SK-N-SH (cell line): ENCODE measurements around the gene CDCP2. TPM values are rescaled to one million over a fixed set of nuclear protein-coding genes. Genes with fewer than 3 reads are reported as not detected.

Experiments
- CTCF ChIA-PET: fragments of 300-600, 350-600 bp; formaldehyde crosslinking; extraction: SDS; loops from one replicate; lab custom pipeline; 2021; lab: Yijun Ruan, JAX
- POLR2A ChIA-PET: fragments of 350-600 bp; sonication (Branson Sonifier 250); formaldehyde crosslinking; extraction: SDS; loops from one replicate; lab custom pipeline; 2020; ENCODE audit warnings: antibody characterized with exemption, inconsistent platforms; lab: Yijun Ruan, JAX
- DNase-seq: peaks from one replicate; pipeline ENCODE4 v3.0.0; 2012
- H2AFZ ChIP-seq: fragments of 200-600 bp; sonication (generic); 2 replicates; pipeline ENCODE4 v1.8.1; 2016; ENCODE audit warnings: antibody characterized with exemption, mild to moderate bottlenecking, low read depth
- H3F3A ChIP-seq: fragments of 200-600 bp; sonication (generic); replicated peaks from 2 replicates; pipeline ENCODE3; 2016; ENCODE audit warnings: antibody characterized with exemption, mild to moderate bottlenecking; ENCODE audit not compliant: insufficient read depth
- H3K27ac ChIP-seq, 2 experiments: fragments of 200-500 bp in 1 of 2; fragments of 200-600 bp in 1 of 2; sonication (Bioruptor generic) in 1 of 2; sonication (generic), shearing (Covaris generic) in 1 of 2; 2 replicates each; pipeline versions ENCODE4 v1.5.1 to v1.6.1; 2014 to 2016; ENCODE audit warnings: low read depth in 2 of 2, inconsistent platforms in 1 of 2, low read length in 1 of 2, mild to moderate bottlenecking in 1 of 2, mixed read lengths in 1 of 2
- H3K27me3 ChIP-seq: fragments of 200-600 bp; sonication (generic), shearing (Covaris generic); 2 replicates; pipeline ENCODE4 v1.6.1; 2016; ENCODE audit warnings: mixed run types; ENCODE audit not compliant: insufficient read depth
- H3K36me3 ChIP-seq, 2 experiments: fragments of 200-500 bp in 1 of 2; fragments of 200-600 bp in 1 of 2; sonication (Bioruptor generic) in 1 of 2; sonication (generic) in 1 of 2; replicated peaks in 1 of 2; 2 replicates each; pipeline versions ENCODE3 to v1.5.1; 2014 to 2016; ENCODE audit warnings: low read length in 1 of 2, mild to moderate bottlenecking in 1 of 2; ENCODE audit not compliant: insufficient read depth in 2 of 2, control insufficient read depth in 1 of 2
- H3K4me1 ChIP-seq, 2 experiments: fragments of 200-500 bp in 1 of 2; fragments of 200-600 bp in 1 of 2; sonication (Bioruptor generic) in 1 of 2; sonication (generic), shearing (Covaris generic) in 1 of 2; 2 replicates each; pipeline versions ENCODE4 v1.5.1 to v1.6.1; 2014 to 2016; ENCODE audit warnings: low read depth in 1 of 2, low read length in 1 of 2, mixed run types in 1 of 2; ENCODE audit not compliant: insufficient read depth in 2 of 2, control insufficient read depth in 1 of 2
- H3K4me2 ChIP-seq: fragments of 200-600 bp; sonication (generic), shearing (Covaris generic); 2 replicates; pipeline ENCODE4 v1.6.1; 2017; ENCODE audit warnings: mixed run types
- H3K4me3 ChIP-seq, 2 experiments: fragments of 200-500 bp in 1 of 2; fragments of 200-600 bp in 1 of 2; sonication (Bioruptor generic) in 1 of 2; sonication (generic), shearing (Covaris generic) in 1 of 2; 2 replicates each; pipeline versions ENCODE4 v1.5.1 to v1.8.1; 2014 to 2016; ENCODE audit warnings: low read depth in 2 of 2, inconsistent platforms in 1 of 2, low read length in 1 of 2, mild to moderate bottlenecking in 1 of 2, mixed read lengths in 1 of 2, moderate library complexity in 1 of 2
- H3K79me2 ChIP-seq: fragments of 200-600 bp; sonication (generic); 2 replicates; pipeline ENCODE4 v1.8.1; 2017; ENCODE audit warnings: mild to moderate bottlenecking; ENCODE audit not compliant: insufficient read depth
- H3K9ac ChIP-seq: fragments of 200-600 bp; sonication (generic); 2 replicates; pipeline ENCODE4 v1.6.1; 2017; ENCODE audit warnings: mixed run types
- H3K9me2 ChIP-seq: fragments of 200-600 bp; sonication (generic); 2 replicates; pipeline ENCODE4 v1.6.1; 2017; ENCODE audit warnings: mixed run types
- H3K9me3 ChIP-seq: fragments of 200-600 bp; sonication (generic); 2 replicates; pipeline ENCODE4 v1.6.1; 2017; ENCODE audit warnings: mixed run types, mild to moderate bottlenecking, moderate library complexity
- H4K20me1 ChIP-seq: fragments of 200-600 bp; sonication (generic); 2 replicates; pipeline ENCODE4 v1.6.1; 2017; ENCODE audit warnings: mild to moderate bottlenecking, mixed run types; ENCODE audit not compliant: insufficient read depth
- CTCF ChIP-seq: fragments of 200-600 bp; sonication (generic); IDR thresholded peaks from 2 replicates; pipeline ENCODE4 v1.6.1; 2017; ENCODE audit warnings: antibody characterized with exemption, mild to moderate bottlenecking, moderate library complexity
- IRF3 ChIP-seq: fragments of 150-350 bp; IDR thresholded peaks from 2 replicates; pipeline ENCODE4 v1.6.1; 2016; ENCODE audit warnings: mild to moderate bottlenecking, low read depth, low read length
- MEF2A ChIP-seq: IDR thresholded peaks from 2 replicates; pipeline ENCODE4 v1.4.0; 2012; ENCODE audit warnings: low read depth, borderline replicate concordance
- NRF1 ChIP-seq: IDR thresholded peaks from 2 replicates; pipeline ENCODE4 v1.6.1; 2012; ENCODE audit warnings: low read depth, mild to moderate bottlenecking, low read length
- POLR2AphosphoS5 ChIP-seq: IDR thresholded peaks from 2 replicates; pipeline ENCODE4 v1.6.1; 2012; ENCODE audit warnings: low read depth, low read length
- RAD21 ChIP-seq: IDR thresholded peaks from 2 replicates; pipeline ENCODE4 v1.6.1; 2012; ENCODE audit warnings: mild to moderate bottlenecking, low read length
- RCOR1 ChIP-seq: fragments of 150-350 bp; IDR thresholded peaks from 2 replicates; pipeline ENCODE4 v1.6.1; 2017; ENCODE audit warnings: antibody characterized with exemption, low read length
- REST ChIP-seq: IDR thresholded peaks from 2 replicates; pipeline ENCODE4 v1.6.1; 2012; ENCODE audit warnings: mild to moderate bottlenecking, low read depth, low read length, moderate library complexity
- RFX5 ChIP-seq: IDR thresholded peaks from 2 replicates; pipeline ENCODE4 v1.6.1; 2012; ENCODE audit warnings: mild to moderate bottlenecking, improper control_type of control experiment, low read length
- TAF1 ChIP-seq: IDR thresholded peaks from 2 replicates; pipeline ENCODE4 v1.6.1; 2012; ENCODE audit warnings: low read depth, mild to moderate bottlenecking, low read length, moderate library complexity, borderline replicate concordance
- TEAD4 ChIP-seq: IDR thresholded peaks from 2 replicates; pipeline ENCODE4 v1.4.0; 2012; ENCODE audit warnings: mild to moderate bottlenecking, borderline replicate concordance; ENCODE audit not compliant: insufficient read depth
- USF1 ChIP-seq: IDR thresholded peaks from 2 replicates; pipeline ENCODE4 v1.4.0; 2012; ENCODE audit warnings: low read depth, borderline replicate concordance
- USF2 ChIP-seq: fragments of 150-350 bp; IDR thresholded peaks from 2 replicates; pipeline ENCODE4 v1.6.1; 2017; ENCODE audit warnings: antibody characterized with exemption, low read length, low read depth, borderline replicate concordance
- YY1 ChIP-seq: IDR thresholded peaks from 2 replicates; pipeline ENCODE4 v1.4.0; 2012; ENCODE audit warnings: low read depth, mild to moderate bottlenecking
- ZBTB33 ChIP-seq: IDR thresholded peaks from 2 replicates; pipeline ENCODE4 v1.4.0; 2012; ENCODE audit warnings: low read depth, borderline replicate concordance
- WGBS: methylation state at CpG from one replicate; pipeline ENCODE4 v1.1.6; 2017; ENCODE audit warnings: low lambda C conversion rate; 5-methylcytosine and 5-hydroxymethylcytosine counted together
- polyA plus RNA-seq, 3 experiments: library from polyadenylated mRNA; depleted of rRNA; stranded (reverse); fragments of >200 nt; gene quantifications; 2 replicates each; pipeline ENCODE4 v1.2.3, GENCODE V29; 2012

The CDCP2 gene
- polyA plus RNA-seq, 1 of the 3 experiments (the other 2 are of a cell fraction) = not detected

- Histone ChIP-seq H3K4me3 (no peak overlapping the region), H3K9me2 (no peaks in the 10 kb centered on the region), H4K20me1 (no peaks in the 10 kb centered on the region), H3K4me1 (peaks cover 0 to 5% of the 10 kb centered on the region in 2 experiments; a peak in 1 of 4 replicates), H3K9me3 (no peaks in the 10 kb centered on the region), H3K27me3 (no peaks in the 10 kb centered on the region), H3F3A (no peaks in the 10 kb centered on the region), H3K36me3 (no peaks in the 10 kb centered on the region), H3K79me2 (no peaks in the 10 kb centered on the region), H3K9ac (no peak overlapping the region), H3K4me2 (no peak overlapping the region), H2AFZ (no peak overlapping the region), H3K27ac (no peak overlapping the region)
- no peak for DNase-seq
- ChIA-PET CTCF (interaction anchor here (1.2 to 6.3 kb wide), 2 partner anchors 10 to 31 kb away, joined by 4 to 49 read pairs; no protein-coding TSS in a partner anchor), POLR2A (no interaction called here)
- TF ChIP-seq USF2 (no peak), TEAD4 (no peak), MEF2A (no peak), TAF1 (no peak), NRF1 (no peak), REST (no peak), RFX5 (no peak), POLR2AphosphoS5 (no peak)
- 79% methylated on average over 5 of the region's 5 CpGs for WGBS
Observed at GRCh38 chr1:54112705-54113368, 40.0 kb downstream of the CDCP2 start.

GRCh38 chr1:54112027-54112426, 40.8 kb downstream of the CDCP2 start:
- Histone ChIP-seq H3K27ac (no peak overlapping the region), H3K4me3 (no peak overlapping the region), H3K4me1 (peaks cover 0 to 5% of the 10 kb centered on the region in 2 experiments; a peak in 1 of 4 replicates), H3K4me2 (no peak overlapping the region), H3K9ac (no peak overlapping the region), H3K9me2 (no peaks in the 10 kb centered on the region), H3K36me3 (no peaks in the 10 kb centered on the region), H3F3A (no peaks in the 10 kb centered on the region), H3K9me3 (no peaks in the 10 kb centered on the region), H2AFZ (no peak overlapping the region), H4K20me1 (no peaks in the 10 kb centered on the region), H3K27me3 (no peaks in the 10 kb centered on the region), H3K79me2 (no peaks in the 10 kb centered on the region)
- no peak for DNase-seq
- 79% methylated on average over 7 of the region's 7 CpGs for WGBS
- ChIA-PET CTCF (interaction anchor here (1.2 to 6.3 kb wide), 4 partner anchors 10 to 249 kb away, joined by 3 to 49 read pairs (median 4); no protein-coding TSS in a partner anchor), POLR2A (no interaction called here)
- TF ChIP-seq ZBTB33 (no peak), IRF3 (no peak), USF1 (no peak), YY1 (no peak), RCOR1 (no peak), TEAD4 (no peak), CTCF (no peak), RAD21 (no peak), RFX5 (no peak)
